ENCODE data around the gene KLHL36. TPM values are rescaled to one million over a fixed set of nuclear protein-coding genes. Genes with fewer than 3 reads are reported as not detected.

The KLHL36 gene
- polyA plus RNA-seq, 4 donors, result 22.4 to 34.5 (median 29.4) TPM

DNA sequence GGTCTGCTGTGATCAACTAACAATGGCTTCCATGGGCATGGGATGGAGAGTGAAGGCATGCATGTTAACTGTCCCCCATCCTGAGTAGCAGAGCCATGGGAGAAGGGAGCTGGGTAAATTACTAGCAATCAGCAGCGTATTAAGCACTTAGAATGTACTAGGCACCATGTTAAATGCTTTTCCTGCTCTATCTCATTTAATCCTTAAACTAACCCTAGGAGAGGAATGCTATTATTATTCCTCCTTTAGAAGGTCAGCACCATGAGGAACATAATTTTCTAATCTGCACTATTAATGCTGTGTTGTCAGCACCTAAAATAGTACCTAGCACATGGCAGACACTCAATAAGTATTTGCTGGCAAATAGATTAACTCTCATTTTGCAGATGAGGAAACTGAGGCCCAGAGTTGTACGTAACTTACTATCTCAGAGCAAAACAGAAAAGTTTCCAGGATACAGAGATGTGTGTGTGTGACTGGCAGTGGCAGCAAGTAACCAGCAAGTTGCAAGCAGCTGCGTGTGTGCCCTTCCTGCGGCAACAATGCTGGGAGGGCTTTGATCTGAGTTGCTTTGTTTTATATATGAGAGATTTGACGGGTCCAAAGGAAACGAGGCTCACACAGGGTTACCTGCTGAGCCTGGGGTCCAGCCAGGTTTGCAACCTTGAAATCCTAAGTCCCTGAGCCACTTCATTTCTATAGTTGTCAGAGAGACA, 6.5 kb upstream of the KLHL36 start:
- no peak for DNase-seq (ENCODE audit: low read depth in 4 of 4, low spot score in 2 of 4)

DNA sequence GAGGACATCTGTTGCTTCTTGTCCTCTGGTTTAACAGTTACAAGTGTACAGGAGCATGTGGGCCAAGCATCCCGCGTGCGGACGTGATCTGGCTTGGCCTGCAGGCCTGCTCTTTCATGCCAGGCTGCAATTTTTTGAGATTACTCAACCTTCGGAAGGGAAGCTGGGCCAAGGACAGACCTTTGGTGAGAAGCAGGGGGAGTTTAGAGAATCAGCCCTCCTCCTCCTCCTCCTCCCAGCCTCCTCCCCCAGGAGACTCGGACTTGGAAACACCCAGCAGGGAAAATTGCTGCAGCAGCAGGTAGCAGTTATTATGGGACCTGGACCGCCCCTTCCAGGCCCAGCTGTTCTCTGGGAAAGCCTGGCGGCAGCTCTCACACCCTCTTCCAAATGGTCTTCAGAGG, 5.1 kb upstream of the KLHL36 start:
- no peak for DNase-seq (ENCODE audit: low read depth in 4 of 4, low spot score in 2 of 4)

GRCh38 chr16:84643674-84644073, 4.6 kb upstream of the KLHL36 start:
- no peak for DNase-seq (ENCODE audit: low read depth in 4 of 4, low spot score in 2 of 4)

DNA sequence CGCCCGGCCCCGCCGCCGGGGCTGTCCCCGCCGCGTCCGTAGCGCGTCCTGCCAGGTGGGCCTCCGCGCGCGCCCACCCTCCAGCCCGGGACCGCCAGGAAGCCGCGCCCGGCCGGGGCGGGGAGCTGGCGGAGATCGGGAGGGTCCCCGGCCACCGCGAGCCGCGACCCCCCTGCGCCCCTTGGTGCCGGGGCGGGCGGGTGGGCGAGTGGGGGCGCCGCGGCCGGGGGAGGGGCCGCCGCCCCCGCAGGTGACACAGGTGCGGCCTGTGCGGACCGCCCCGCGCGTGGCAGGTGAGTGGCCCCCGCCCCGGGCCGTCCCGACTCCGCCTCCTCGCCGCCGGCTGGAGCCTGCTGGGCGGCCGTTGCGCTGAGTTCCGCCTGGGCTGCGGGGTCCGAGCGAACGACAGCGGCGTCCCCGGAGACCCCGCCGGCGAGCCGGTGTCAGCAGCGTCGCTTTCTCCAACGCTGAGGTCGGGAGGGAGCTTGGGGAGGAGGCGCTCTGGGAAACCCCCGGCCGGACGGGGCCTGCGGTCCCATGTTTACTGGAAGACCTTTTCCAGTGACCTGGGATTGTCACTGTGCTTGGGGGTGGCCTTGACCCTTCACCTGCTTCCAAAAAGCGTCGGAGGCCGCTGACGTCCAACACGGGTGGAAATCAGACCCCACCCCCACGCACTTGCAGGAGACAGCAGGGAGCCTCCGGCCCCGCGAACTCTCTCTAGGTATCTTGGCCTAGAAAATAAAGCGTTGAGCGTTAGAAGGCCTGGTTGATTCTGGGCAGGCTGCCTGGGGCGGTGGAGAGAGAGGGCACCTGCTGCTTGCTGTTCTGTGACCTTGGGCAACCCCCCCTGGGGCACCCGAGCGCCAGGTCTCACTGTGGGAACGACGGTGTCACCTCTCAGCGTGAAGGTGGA, 542 bp downstream of the KLHL36 start:
- DNase-seq (ENCODE audit: low read depth in 4 of 4, low spot score in 2 of 4), result no peak

DNA sequence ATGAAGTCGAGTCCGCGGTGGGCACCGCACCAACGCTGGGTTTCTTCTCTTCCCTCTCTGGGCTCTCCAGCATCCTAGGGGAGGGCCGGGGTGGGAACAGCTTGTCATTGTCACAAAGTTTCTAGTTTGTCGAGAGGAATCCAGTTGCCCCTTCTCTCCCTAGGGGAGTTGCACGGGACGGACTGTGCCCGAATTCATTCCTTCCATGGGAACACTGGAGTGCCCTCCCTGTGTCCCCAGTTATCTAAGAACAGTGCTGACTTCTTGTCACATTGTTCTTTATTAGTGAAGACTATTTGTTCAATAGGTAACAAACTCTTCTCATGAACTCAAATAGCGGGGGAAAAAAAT, 1.2 kb downstream of the KLHL36 start:
- no peak for DNase-seq (ENCODE audit: low read depth in 4 of 4, low spot score in 2 of 4)

DNA sequence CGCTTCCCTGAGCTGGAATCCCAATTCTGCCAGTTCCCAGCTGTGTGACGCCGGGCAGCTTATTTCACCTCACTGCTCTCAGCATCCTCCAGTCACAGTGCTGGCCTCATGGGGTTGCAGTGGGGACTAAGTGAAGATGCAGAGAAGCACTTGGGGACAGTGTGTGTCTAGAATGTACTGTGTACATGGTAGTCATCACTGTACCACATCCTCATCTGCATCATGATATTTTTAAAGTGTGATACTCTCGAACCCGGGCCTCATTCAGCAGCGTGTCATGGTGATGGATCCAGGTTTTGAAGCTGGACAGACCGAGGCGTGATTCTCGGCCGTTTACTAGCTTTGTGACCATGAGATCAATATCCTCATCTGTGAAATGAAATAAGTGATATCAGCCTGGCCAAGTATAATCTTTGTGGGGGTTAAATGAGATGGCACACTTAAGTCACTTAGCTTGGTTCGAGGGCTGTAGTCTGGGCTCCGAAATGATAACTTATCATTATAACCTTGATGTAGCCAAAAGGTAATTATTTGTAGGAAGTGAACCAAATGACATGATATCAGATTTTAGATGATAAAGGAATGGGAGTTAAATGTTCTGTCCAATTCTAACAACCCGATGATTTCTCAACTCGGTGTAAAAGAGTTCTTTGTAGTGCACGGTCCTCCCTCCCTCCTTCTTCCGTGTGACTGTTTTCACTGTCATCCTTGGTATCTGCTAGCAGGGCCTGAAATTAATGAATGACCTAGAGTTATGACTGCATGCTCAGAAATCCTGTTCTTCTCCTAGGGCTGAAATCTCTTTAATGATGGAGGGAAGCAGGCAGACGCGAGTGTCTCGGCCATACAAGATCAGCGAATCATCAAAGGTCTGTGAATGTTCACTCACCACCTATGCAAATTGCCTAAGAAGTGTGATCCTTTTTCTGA, 2.0 kb downstream of the KLHL36 start:
- DNase-seq (ENCODE audit: low read depth in 4 of 4, low spot score in 2 of 4), result no peak

GRCh38 chr16:84652566-84652965, 4.3 kb downstream of the KLHL36 start:
- DNase-seq (ENCODE audit: low read depth in 4 of 4, low spot score in 2 of 4), result no peak

GRCh38 chr16:84654238-84654637, 5.9 kb downstream of the KLHL36 start:
- no peak for DNase-seq (ENCODE audit: low read depth in 4 of 4, low spot score in 2 of 4)

GRCh38 chr16:84654998-84655397, 6.7 kb downstream of the KLHL36 start:
- DNase-seq (ENCODE audit: low read depth in 4 of 4, low spot score in 2 of 4), result no peak

DNA sequence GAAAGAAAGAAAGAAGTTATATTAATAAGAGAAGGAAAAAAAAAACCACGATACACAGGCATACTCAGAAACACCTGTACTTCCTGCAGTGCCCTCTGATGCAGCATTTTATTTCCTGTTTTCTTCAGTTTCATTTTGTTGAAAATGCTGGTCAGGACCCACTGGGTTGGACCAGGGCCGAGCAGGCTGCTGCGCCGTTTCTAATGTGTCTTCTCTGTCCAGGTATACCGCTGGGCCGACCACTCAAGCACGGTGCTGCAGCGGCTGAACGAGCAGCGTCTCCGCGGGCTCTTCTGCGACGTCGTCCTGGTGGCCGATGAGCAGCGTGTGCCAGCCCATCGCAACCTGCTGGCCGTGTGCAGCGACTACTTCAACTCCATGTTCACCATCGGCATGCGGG, 8.3 kb downstream of the KLHL36 start:
- DNase-seq (ENCODE audit: low read depth in 4 of 4, low spot score in 2 of 4), result no peak

DNA sequence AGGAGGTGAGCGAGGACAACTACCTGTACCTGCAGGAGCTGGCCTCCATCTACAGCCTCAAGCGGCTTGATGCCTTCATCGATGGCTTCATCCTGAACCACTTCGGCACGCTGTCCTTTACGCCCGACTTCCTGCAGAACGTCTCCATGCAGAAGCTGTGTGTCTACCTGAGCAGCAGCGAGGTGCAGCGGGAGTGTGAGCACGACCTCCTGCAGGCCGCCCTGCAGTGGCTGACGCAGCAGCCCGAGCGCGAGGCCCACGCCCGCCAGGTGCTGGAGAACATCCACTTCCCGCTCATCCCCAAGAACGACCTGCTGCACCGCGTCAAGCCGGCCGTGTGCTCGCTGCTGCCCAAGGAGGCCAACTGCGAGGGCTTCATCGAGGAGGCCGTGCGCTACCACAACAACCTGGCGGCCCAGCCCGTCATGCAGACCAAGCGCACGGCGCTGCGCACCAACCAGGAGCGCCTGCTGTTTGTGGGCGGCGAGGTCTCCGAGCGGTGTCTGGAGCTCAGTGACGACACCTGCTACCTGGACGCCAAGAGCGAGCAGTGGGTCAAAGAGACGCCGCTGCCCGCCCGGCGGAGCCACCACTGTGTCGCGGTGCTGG, 9.0 kb downstream of the KLHL36 start:
- DNase-seq (ENCODE audit: low read depth in 4 of 4, low spot score in 2 of 4), result no peak

GRCh38 chr16:84658690-84659089, 10.4 kb downstream of the KLHL36 start:
- no peak for DNase-seq (ENCODE audit: low read depth in 4 of 4, low spot score in 2 of 4)

- no peak for DNase-seq (ENCODE audit: low read depth in 4 of 4, low spot score in 2 of 4)
Measured at GRCh38 chr16:84659656-84660300, 11.5 kb downstream of the KLHL36 start.

GRCh38 chr16:84660973-84661372, 12.7 kb downstream of the KLHL36 start:
- no peak for DNase-seq (ENCODE audit: low read depth in 4 of 4, low spot score in 2 of 4)

DNA sequence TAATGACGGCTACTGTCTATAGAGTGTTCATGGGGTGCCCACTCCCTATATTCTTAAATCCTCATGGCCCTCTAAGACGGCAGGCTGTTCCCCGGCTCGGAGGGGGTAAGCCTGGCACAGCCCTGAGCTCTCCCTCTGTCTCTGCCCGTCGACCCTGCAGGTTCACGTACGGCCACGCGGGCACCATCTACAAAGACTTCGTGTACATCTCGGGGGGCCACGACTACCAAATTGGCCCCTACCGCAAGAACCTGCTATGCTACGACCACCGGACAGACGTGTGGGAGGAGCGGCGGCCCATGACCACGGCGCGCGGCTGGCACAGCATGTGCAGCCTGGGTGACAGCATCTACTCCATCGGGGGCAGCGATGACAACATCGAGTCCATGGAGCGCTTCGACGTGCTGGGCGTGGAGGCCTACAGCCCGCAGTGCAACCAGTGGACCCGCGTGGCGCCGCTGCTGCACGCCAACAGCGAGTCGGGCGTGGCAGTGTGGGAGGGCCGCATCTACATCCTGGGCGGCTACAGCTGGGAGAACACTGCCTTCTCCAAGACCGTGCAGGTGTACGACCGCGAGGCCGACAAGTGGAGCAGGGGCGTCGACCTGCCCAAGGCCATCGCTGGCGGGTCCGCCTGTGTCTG, 13.2 kb downstream of the KLHL36 start:
- no peak for DNase-seq (ENCODE audit: low read depth in 4 of 4, low spot score in 2 of 4)

DNA sequence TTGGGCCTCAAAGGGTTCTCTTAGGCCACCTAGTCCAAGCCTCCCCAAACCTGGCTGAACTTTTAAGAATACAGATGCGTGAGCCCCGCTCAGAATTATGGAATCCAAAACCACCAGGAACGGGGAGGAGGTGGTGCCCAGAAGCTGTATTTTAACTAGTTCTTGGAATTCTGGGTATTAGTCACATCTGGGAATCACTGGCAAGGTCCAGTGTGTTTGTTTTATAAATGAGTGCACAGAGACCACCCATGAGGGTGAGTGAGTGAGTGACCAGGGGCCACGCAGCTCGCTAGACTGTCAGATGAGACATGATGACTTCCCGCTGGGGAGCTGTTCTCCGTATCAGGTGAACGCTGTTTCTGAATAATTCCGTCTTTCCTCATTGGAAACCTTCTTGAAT, 14.2 kb downstream of the KLHL36 start:
- no peak for DNase-seq (ENCODE audit: low read depth in 4 of 4, low spot score in 2 of 4)

DNA sequence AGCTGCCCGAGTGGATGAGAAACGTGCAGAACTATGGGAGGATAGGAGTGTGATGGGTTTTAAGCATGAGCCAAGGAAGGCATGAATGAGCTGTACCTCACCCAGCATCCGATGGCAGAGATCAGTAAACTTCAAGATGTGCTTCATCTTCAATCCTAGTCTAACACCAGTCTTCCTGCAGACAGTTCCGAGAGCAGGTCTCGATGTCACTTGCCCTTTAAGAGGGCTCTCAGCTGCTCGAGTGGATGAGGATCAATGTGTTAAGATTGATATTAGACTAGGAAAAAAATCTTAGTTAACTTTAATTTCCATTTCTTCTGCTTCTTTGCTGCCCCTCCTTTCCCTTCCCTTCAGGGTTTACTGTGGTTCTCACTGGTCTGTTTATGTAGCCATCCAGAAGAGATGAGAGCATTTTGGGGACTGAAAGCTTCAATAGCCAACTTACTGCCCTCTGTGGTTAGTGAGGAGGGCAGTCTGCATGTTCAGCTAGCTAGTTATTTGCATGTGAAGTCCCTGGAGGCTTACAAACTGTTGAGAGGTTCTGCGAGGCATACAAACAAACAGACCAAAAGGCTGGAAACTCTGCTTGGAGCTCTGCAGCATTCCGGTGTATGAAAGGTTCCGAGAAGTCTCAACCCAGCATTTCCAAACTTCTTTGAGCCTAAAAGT, 15.3 kb downstream of the KLHL36 start:
- no peak for DNase-seq (ENCODE audit: low read depth in 4 of 4, low spot score in 2 of 4)

GRCh38 chr16:84665359-84665758, 17.0 kb downstream of the KLHL36 start:
- DNase-seq (ENCODE audit: low read depth in 4 of 4, low spot score in 2 of 4), result no peak

GRCh38 chr16:84665843-84666242, 17.5 kb downstream of the KLHL36 start:
- DNase-seq (ENCODE audit: low read depth in 4 of 4, low spot score in 2 of 4), result no peak

All from left renal cortex interstitium (tissue), 4 donors.